ENCODE measurements around the gene LONP1.

DNA sequence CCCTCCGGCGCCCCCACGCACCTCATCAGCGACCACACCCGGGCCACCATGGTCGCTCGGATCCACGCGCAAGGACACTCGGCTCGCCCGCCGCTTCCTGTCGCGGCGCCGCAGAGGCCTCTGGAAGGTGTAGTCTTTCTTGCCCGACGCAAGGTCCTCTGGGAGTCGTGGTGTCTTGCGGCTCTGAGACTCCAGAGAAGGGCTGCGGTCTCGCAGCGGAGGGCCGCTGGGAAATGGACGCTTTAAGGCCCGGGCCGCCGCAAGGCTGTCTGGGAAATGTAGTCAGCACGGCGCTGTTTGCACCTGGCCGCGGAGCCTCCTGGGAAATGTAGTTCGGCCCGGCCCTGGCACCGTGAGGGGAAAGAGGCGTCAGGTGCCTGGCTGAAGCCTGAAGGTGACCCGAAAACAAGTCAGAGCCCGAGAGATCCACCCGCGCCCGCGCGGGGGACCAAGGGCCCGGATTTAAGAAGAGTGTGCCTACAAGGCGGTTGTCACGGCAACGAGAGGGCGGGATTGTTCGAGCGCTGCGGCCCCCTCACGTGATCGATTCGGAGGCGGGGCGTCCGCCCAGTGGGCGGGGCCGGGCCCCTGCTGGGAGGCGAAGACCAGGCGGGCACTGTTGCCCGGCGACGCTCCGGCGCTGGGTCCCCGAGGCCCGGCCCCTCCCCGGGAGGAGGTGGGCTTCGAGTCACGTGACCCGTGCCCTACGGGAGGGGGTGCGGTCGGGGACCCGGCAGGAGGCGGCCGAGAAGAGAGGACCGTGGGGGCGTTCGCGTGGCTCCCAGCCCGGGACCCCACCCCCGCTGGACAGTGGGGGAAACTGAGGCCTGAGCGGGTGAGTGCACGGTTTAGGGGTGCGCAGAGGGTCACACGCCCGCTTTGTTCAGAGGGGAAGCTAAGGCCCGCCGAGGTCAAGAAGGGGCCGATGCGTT, 39.2 kb downstream of the LONP1 start, which contains the start of the genes HSD11B1L and MICOS13:
- TF ChIP-seq, protein P1, sequence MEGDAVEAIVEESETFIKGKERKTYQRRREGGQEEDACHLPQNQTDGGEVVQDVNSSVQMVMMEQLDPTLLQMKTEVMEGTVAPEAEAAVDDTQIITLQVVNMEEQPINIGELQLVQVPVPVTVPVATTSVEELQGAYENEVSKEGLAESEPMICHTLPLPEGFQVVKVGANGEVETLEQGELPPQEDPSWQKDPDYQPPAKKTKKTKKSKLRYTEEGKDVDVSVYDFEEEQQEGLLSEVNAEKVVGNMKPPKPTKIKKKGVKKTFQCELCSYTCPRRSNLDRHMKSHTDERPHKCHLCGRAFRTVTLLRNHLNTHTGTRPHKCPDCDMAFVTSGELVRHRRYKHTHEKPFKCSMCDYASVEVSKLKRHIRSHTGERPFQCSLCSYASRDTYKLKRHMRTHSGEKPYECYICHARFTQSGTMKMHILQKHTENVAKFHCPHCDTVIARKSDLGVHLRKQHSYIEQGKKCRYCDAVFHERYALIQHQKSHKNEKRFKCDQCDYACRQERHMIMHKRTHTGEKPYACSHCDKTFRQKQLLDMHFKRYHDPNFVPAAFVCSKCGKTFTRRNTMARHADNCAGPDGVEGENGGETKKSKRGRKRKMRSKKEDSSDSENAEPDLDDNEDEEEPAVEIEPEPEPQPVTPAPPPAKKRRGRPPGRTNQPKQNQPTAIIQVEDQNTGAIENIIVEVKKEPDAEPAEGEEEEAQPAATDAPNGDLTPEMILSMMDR (IDR thresholded peaks at IDR 0.05; ENCODE audit: insufficient read depth, low read length, poor library complexity, severe bottlenecking): no peak
- TF ChIP-seq EZH2phosphoT487 (conservative IDR thresholded peaks at IDR 0.05; ENCODE audit: low read length): no peak

Data from SU-DHL-6 (cell line).